ENCODE data around the gene LHB. TPM values are rescaled to one million over a fixed set of nuclear protein-coding genes. Genes with fewer than 3 reads are reported as not detected.
"Not testable (repeated sequence)": the region's sequence is repeated elsewhere in the genome, so short reads cannot be mapped to it uniquely, and the experiment has no call there.

LHB gene
- under 1 TPM in 2 of 4 donors, not detected in 2; 0.31 to 0.35 TPM for polyA plus RNA-seq (ENCODE audit: insufficient read length in 4 of 4)

- DNase-seq (ENCODE audit: low read depth in 4 of 4, low spot score in 2 of 4), result no peak
Observed at GRCh38 chr19:49017041-49017665, at the start of gene LHB. Gene LHB, minus strand, starts transcription at chr19:49017091. Its CDS starts 10 bp downstream, at chr19:49017081.

GRCh38 chr19:49065905-49066512, 49.1 kb upstream of the LHB start:
- no peak for DNase-seq (ENCODE audit: low read depth in 4 of 4, low spot score in 2 of 4)

- no peak for DNase-seq (ENCODE audit: low read depth in 4 of 4, low spot score in 2 of 4)
Observed at GRCh38 chr19:49064768-49065611, 48.1 kb upstream of the LHB start, which contains the start of gene NTF4. Gene NTF4, minus strand, starts transcription at chr19:49064818. Its CDS starts 2,821 bp downstream, at chr19:49061997.

GRCh38 chr19:49064029-49064629, 47.2 kb upstream of the LHB start:
- DNase-seq (ENCODE audit: low read depth in 4 of 4, low spot score in 2 of 4), result no peak

GRCh38 chr19:49061445-49061844, 44.6 kb upstream of the LHB start:
- no peak for DNase-seq (ENCODE audit: low read depth in 4 of 4, low spot score in 2 of 4)

GRCh38 chr19:49061000-49061399, 44.1 kb upstream of the LHB start:
- DNase-seq (ENCODE audit: low read depth in 4 of 4, low spot score in 2 of 4), result no peak

- no peak for DNase-seq (ENCODE audit: low read depth in 4 of 4, low spot score in 2 of 4)
Observed at GRCh38 chr19:49059053-49059452, 42.2 kb upstream of the LHB start.

- DNase-seq (ENCODE audit: low read depth in 4 of 4, low spot score in 2 of 4), result no peak
Observed at GRCh38 chr19:49058562-49058961, 41.7 kb upstream of the LHB start.

GRCh38 chr19:49057636-49058234, 40.8 kb upstream of the LHB start, which contains the start of gene CGB7:
Gene CGB7, minus strand, starts transcription at chr19:49057749. Its CDS starts 2,374 bp downstream, at chr19:49055375.
- DNase-seq (ENCODE audit: low read depth in 4 of 4, low spot score in 2 of 4), result peak in 1 of 4 donors; percentile 74

- DNase-seq (ENCODE audit: low read depth in 4 of 4, low spot score in 2 of 4), result not testable (repeated sequence)
Observed at GRCh38 chr19:49056902-49057596, 40.2 kb upstream of the LHB start.

- no peak for DNase-seq (ENCODE audit: low read depth in 4 of 4, low spot score in 2 of 4)
Observed at GRCh38 chr19:49056101-49056901, 39.4 kb upstream of the LHB start.

GRCh38 chr19:49050376-49051033, 33.6 kb upstream of the LHB start:
- not testable (repeated sequence) for DNase-seq (ENCODE audit: low read depth in 4 of 4, low spot score in 2 of 4)

- DNase-seq (ENCODE audit: low read depth in 4 of 4, low spot score in 2 of 4), result not testable (repeated sequence)
Observed at GRCh38 chr19:49049834-49050233, 32.9 kb upstream of the LHB start.

- DNase-seq (ENCODE audit: low read depth in 4 of 4, low spot score in 2 of 4), result not testable (repeated sequence)
Observed at GRCh38 chr19:49049011-49049410, 32.1 kb upstream of the LHB start, which contains the start of gene CGB8. Gene CGB8, minus strand, starts transcription at chr19:49049111. Its CDS starts 372 bp downstream, at chr19:49048739.

- not testable (repeated sequence) for DNase-seq (ENCODE audit: low read depth in 4 of 4, low spot score in 2 of 4)
Observed at GRCh38 chr19:49043548-49043947, 26.7 kb upstream of the LHB start, which contains the start of gene CGB5. Gene CGB5, plus strand, starts transcription at chr19:49043848. Its CDS starts 362 bp downstream, at chr19:49044210.

GRCh38 chr19:49042666-49043065, 25.8 kb upstream of the LHB start:
- not testable (repeated sequence) for DNase-seq (ENCODE audit: low read depth in 4 of 4, low spot score in 2 of 4)

GRCh38 chr19:49042177-49042576, 25.3 kb upstream of the LHB start:
- no peak for DNase-seq (ENCODE audit: low read depth in 4 of 4, low spot score in 2 of 4)

- not testable (repeated sequence) for DNase-seq (ENCODE audit: low read depth in 4 of 4, low spot score in 2 of 4)
Observed at GRCh38 chr19:49039736-49040135, 22.8 kb upstream of the LHB start.
